Fibroblast of villous mesenchyme (primary cell): ENCODE results near the gene LIN7A. TPM values are rescaled to one million over a fixed set of nuclear protein-coding genes. Genes with fewer than 3 reads are reported as not detected.

Experiments used
- DNase-seq: peaks from one replicate; pipeline ENCODE4 v3.0.0-alpha.2; 2010; ENCODE audit warnings: low read depth
- H3K4me3 ChIP-seq: 2 replicates; pipeline ENCODE4 v1.5.1; 2011; ENCODE audit warnings: low read depth, mild to moderate bottlenecking, low read length
- CTCF ChIP-seq: IDR thresholded peaks from 2 replicates; pipeline ENCODE4 v1.5.1; 2012; ENCODE audit warnings: low read depth, mild to moderate bottlenecking, low read length; ENCODE audit not compliant: insufficient read depth
- total RNA-seq: library from RNA; depleted of rRNA; stranded (reverse); fragments of >200 nt; gene quantifications from 2 replicates; pipeline ENCODE4 v1.2.3, GENCODE V29; 2012

LIN7A gene
- total RNA-seq, 1 donor, result 10.4 TPM

- DNase-seq, result peak; percentile 64
- no peak overlapping the region for H3K4me3 ChIP-seq
- TF ChIP-seq CTCF, result no peak
These were observed 73.5 kb downstream of the LIN7A start for GRCh38 chr12:80864046-80864735.

GRCh38 chr12:80862531-80862930, 75.2 kb downstream of the LIN7A start:
- DNase-seq, result no peak

GRCh38 chr12:80861641-80862378, 75.9 kb downstream of the LIN7A start:
- DNase-seq, result peak; percentile 67

More at GRCh38 chr12:80862531-80862930, 75.2 kb downstream of the LIN7A start:
- H3K4me3 ChIP-seq, result no peak overlapping the region
- no peak for TF ChIP-seq CTCF

GRCh38 chr12:80860928-80861327, 76.8 kb downstream of the LIN7A start:
- no peak overlapping the region for H3K4me3 ChIP-seq
- TF ChIP-seq CTCF, result no peak
- no peak for DNase-seq

More at GRCh38 chr12:80861641-80862378, 75.9 kb downstream of the LIN7A start:
- no peak for TF ChIP-seq CTCF
- H3K4me3 ChIP-seq, result no peak overlapping the region

- DNase-seq, result no peak
- H3K4me3 ChIP-seq, result no peak overlapping the region
- no peak for TF ChIP-seq CTCF
These were observed 77.5 kb downstream of the LIN7A start for GRCh38 chr12:80860206-80860605.

- no peak for TF ChIP-seq CTCF
- no peak overlapping the region for H3K4me3 ChIP-seq
- no peak for DNase-seq
These were observed 79.4 kb downstream of the LIN7A start for GRCh38 chr12:80858356-80858755.
